Thoracic aorta (tissue), 2 donors: ENCODE data around the gene SOCS4. TPM values are rescaled to one million over a fixed set of nuclear protein-coding genes. Genes with fewer than 3 reads are reported as not detected.
A peak's percentile ranks its signal among the peaks of the same experiment; 100 is the strongest.

Source experiments
- ATAC-seq: fragments of 150-250 bp; one replicate; pipeline ENCODE4 v1.8.0; 2017; ENCODE audit warnings: low read depth; ENCODE audit not compliant: insufficient number of reproducible peaks, low FRiP score
- DNase-seq: peaks from one replicate; pipeline ENCODE4 v3.0.0-alpha.2; 2020; ENCODE audit warnings: low spot score
- H3K27ac ChIP-seq, 2 donors: fragments of 200-600 bp; sonication (generic); 1 replicate in 1 of 2; 2 replicates in 1 of 2; pipeline ENCODE4 v1.5.1; 2016; ENCODE audit warnings: mild to moderate bottlenecking in 2 of 2, moderate library complexity in 2 of 2
- H3K27me3 ChIP-seq: fragments of 200-600 bp; sonication (generic); replicated peaks from 2 replicates; pipeline ENCODE4 v1.6.0; 2016; ENCODE audit warnings: mild to moderate bottlenecking; ENCODE audit not compliant: insufficient read depth
- H3K36me3 ChIP-seq: fragments of 200-600 bp; sonication (generic); one replicate; pipeline ENCODE4 v1.5.1; 2016
- H3K4me1 ChIP-seq, 2 donors: fragments of 200-600 bp; sonication (generic); 1 replicate in 1 of 2; 2 replicates in 1 of 2; pipeline versions ENCODE4 v1.5.1 to v1.6.0; 2016; ENCODE audit warnings: low read depth in 2 of 2, mild to moderate bottlenecking in 1 of 2; ENCODE audit not compliant: control insufficient read depth in 1 of 2
- H3K4me3 ChIP-seq: fragments of 200-600 bp; sonication (generic); 2 replicates; pipeline ENCODE4 v1.5.1; 2016; ENCODE audit warnings: mild to moderate bottlenecking
- H3K9me3 ChIP-seq: fragments of 200-600 bp; sonication (generic); 2 replicates; pipeline ENCODE4 v1.5.1; 2016
- CTCF ChIP-seq: fragments of 200-600 bp; sonication (generic); IDR thresholded peaks from one replicate; pipeline ENCODE4 v1.5.1; 2019; ENCODE audit warnings: antibody characterized with exemption
- total RNA-seq, 2 donors: library from RNA; depleted of rRNA; stranded (reverse); fragments of >200 nt; gene quantifications; one replicate each; pipeline versions ENCODE4 v1.1.0 to v1.2.3, GENCODE V29; 2016

Gene SOCS4
- total RNA-seq, 2 donors from 2014 or later, result 18.3 to 31.0 TPM

- Histone ChIP-seq H3K27ac (peak overlapping the region in 1 of 2 donors; percentile 75), H3K4me1 (peaks cover 36 to 54% of the 10 kb centered on the region in 2 donors), H3K4me3 (no peak overlapping the region), H3K27me3 (no peaks in the 10 kb centered on the region), H3K9me3 (no peaks in the 10 kb centered on the region), H3K36me3 (peaks cover 11% of the 10 kb centered on the region)
- DNase-seq, result no peak
- no peak for TF ChIP-seq CTCF
- ATAC-seq, result no peak
Observed at GRCh38 chr14:55066223-55066622, 39.2 kb downstream of the SOCS4 start.

GRCh38 chr14:55070981-55071411 is 44.0 kb downstream of the SOCS4 start:
- no peaks in the 10 kb centered on the region for H3K36me3 ChIP-seq
- H3K4me3 ChIP-seq, result no peak overlapping the region
- no peak for DNase-seq
- TF ChIP-seq CTCF, result no peak
- H3K4me1 ChIP-seq, result peaks cover 16 to 29% of the 10 kb centered on the region in 2 donors
- ATAC-seq, result no peak
- H3K27me3 ChIP-seq, result no peaks in the 10 kb centered on the region
- H3K9me3 ChIP-seq, result no peaks in the 10 kb centered on the region
- peak overlapping the region; percentile 71 to 78 for H3K27ac ChIP-seq

GRCh38 chr14:55071870-55072640 is 45.0 kb downstream of the SOCS4 start:
- Histone ChIP-seq H3K4me1 (peaks cover 16 to 25% of the 10 kb centered on the region in 2 donors), H3K27me3 (no peaks in the 10 kb centered on the region), H3K36me3 (no peaks in the 10 kb centered on the region), H3K9me3 (no peaks in the 10 kb centered on the region), H3K4me3 (peak overlapping the region; percentile 58), H3K27ac (peak overlapping the region; percentile 71 to 78)
- ATAC-seq (peak; percentile 96), DNase-seq (peak; percentile 22)
- TF ChIP-seq CTCF, result no peak

GRCh38 chr14:55073856-55074255 is 46.8 kb downstream of the SOCS4 start:
- no peak for ATAC-seq
- peaks cover 16 to 25% of the 10 kb centered on the region in 2 donors for H3K4me1 ChIP-seq

More at GRCh38 chr14:55073856-55074255, 46.8 kb downstream of the SOCS4 start:
- H3K27ac ChIP-seq, result no peak overlapping the region
- H3K36me3 ChIP-seq, result no peaks in the 10 kb centered on the region
- no peak for TF ChIP-seq CTCF
- H3K4me3 ChIP-seq, result no peak overlapping the region
- H3K9me3 ChIP-seq, result no peaks in the 10 kb centered on the region
- no peaks in the 10 kb centered on the region for H3K27me3 ChIP-seq
- no peak for DNase-seq
